Activated CD4-positive, alpha-beta T cell treated with anti-CD3 and anti-CD28 coated beads for 36 hours (primary cell): Measurements from ENCODE around the gene SPDYA. TPM values are rescaled to one million over a fixed set of nuclear protein-coding genes. Genes with fewer than 3 reads are reported as not detected.

ENCODE experiments used
- ATAC-seq: fragments of 200-7000 bp; cut with Tn5 transposase; one replicate; pipeline ENCODE4 v1.10.0; 2021; ENCODE audit warnings: mild to moderate bottlenecking, moderate library complexity
- CTCF ChIA-PET: fragments of 350-600 bp; sonication (Branson Sonifier 250); formaldehyde crosslinking; loops from one replicate; lab custom pipeline; 2021; ENCODE audit warnings: antibody characterized with exemption; lab: Charles Lee
- POLR2A ChIA-PET: fragments of 350-600 bp; sonication (Branson Sonifier 250); formaldehyde crosslinking; loops from one replicate; lab custom pipeline; 2021; ENCODE audit warnings: antibody characterized with exemption, inconsistent platforms; lab: Charles Lee
- DNase-seq: peaks from one replicate; pipeline ENCODE4 v3.0.0-alpha.2; 2020
- H3K27ac Mint-ChIP-seq: one replicate; pipeline ENCODE4 v1.8.0; 2021; ENCODE audit warnings: mixed read lengths
- H3K27me3 Mint-ChIP-seq: one replicate; pipeline ENCODE4 v1.8.0; 2021; ENCODE audit warnings: mixed read lengths
- H3K36me3 Mint-ChIP-seq: one replicate; pipeline ENCODE4 v1.8.0; 2021; ENCODE audit warnings: low read depth, mixed read lengths
- H3K4me1 Mint-ChIP-seq: one replicate; pipeline ENCODE4 v1.8.0; 2021; ENCODE audit warnings: mixed read lengths
- H3K4me3 Mint-ChIP-seq: one replicate; pipeline ENCODE4 v1.8.0; 2021; ENCODE audit warnings: mild to moderate bottlenecking, moderate library complexity, mixed read lengths
- H3K9me3 Mint-ChIP-seq: one replicate; pipeline ENCODE4 v1.8.0; 2021; ENCODE audit warnings: low read depth, mixed read lengths
- intact Hi-C, 2 experiments: fragments of 100-400 bp; cut with DNase I in 1 of 2; cut with micrococcal nuclease in 1 of 2; formaldehyde crosslinking; loops; one replicate each; pipeline versions ENCODE4 v1.14.2 to v1.15.1; 2022 to 2024; cut with DNase I, micrococcal nuclease
- total RNA-seq, 2 experiments: library from RNA; stranded (reverse); gene quantifications; one replicate each; pipeline ENCODE4 v1.2.3, GENCODE V29; 2021

Gene SPDYA
- total RNA-seq: 1 to 10 TPM in 1 of 2 experiments, under 1 TPM in 1; 0.93 to 1.2 TPM

- ATAC-seq: peak; percentile 95
Measured at GRCh38 chr2:28810384-28811285, at the start of gene SPDYA. SPDYA (plus strand) TSS chr2:28810834; CDS start chr2:28816015, 5,181 bp downstream.

GRCh38 chr2:28761420-28761819 is 49.2 kb upstream of the SPDYA start:
- peak; percentile 59 for ATAC-seq
- Mint-ChIP-seq H3K27ac (peak overlapping the region; percentile 58), H3K4me3 (no peak overlapping the region), H3K27me3 (no peaks in the 10 kb centered on the region), H3K4me1 (peaks cover 78% of the 10 kb centered on the region), H3K9me3 (no peaks in the 10 kb centered on the region), H3K36me3 (peaks cover 28% of the 10 kb centered on the region)
- no peak for DNase-seq
- intact Hi-C loops: no loop called here
- ChIA-PET POLR2A (interaction anchor here (0.7 to 1.4 kb wide), 3 partner anchors 9 to 167 kb away, joined by 4 to 5 read pairs (median 5); partner anchors contain the start of gene PPP1CB), CTCF (interaction anchor here (0.9 to 2.0 kb wide), 3 partner anchors 10 to 167 kb away, joined by 3 to 13 read pairs (median 11); partner anchors contain the start of gene PPP1CB)

More at GRCh38 chr2:28810384-28811285, at the start of gene SPDYA:
- no peak within 1 kb of the TSS for H3K27ac Mint-ChIP-seq
- H3K4me3 Mint-ChIP-seq: peak within 1 kb of the TSS; percentile 59
- H3K9me3 Mint-ChIP-seq: no peaks in the 10 kb centered on the region
- ChIA-PET CTCF (interaction anchor here (0.5 to 2.4 kb wide), 5 partner anchors 10 to 1087 kb away, joined by 3 to 8 read pairs (median 4); no protein-coding TSS in a partner anchor), POLR2A (interaction anchor here (0.6 kb wide), 1 partner anchor 263 kb away, joined by 6 read pairs; no protein-coding TSS in a partner anchor)
- intact Hi-C loops: loop anchor here (1.0 to 5.0 kb wide), 8 partner anchors 59 to 307 kb away; partner anchors contain the start of genes PPP1CB (in 2 of the 2), TRMT61B (in 2 of the 2), CLIP4 (in 1 of the 2) and WDR43 (in 1 of the 2)
- peaks cover 14% of the 10 kb centered on the region for H3K4me1 Mint-ChIP-seq
- H3K27me3 Mint-ChIP-seq: no peaks in the 10 kb centered on the region
- DNase-seq: peak; percentile 90
- peaks cover 2% of the 10 kb centered on the region for H3K36me3 Mint-ChIP-seq

DNA sequence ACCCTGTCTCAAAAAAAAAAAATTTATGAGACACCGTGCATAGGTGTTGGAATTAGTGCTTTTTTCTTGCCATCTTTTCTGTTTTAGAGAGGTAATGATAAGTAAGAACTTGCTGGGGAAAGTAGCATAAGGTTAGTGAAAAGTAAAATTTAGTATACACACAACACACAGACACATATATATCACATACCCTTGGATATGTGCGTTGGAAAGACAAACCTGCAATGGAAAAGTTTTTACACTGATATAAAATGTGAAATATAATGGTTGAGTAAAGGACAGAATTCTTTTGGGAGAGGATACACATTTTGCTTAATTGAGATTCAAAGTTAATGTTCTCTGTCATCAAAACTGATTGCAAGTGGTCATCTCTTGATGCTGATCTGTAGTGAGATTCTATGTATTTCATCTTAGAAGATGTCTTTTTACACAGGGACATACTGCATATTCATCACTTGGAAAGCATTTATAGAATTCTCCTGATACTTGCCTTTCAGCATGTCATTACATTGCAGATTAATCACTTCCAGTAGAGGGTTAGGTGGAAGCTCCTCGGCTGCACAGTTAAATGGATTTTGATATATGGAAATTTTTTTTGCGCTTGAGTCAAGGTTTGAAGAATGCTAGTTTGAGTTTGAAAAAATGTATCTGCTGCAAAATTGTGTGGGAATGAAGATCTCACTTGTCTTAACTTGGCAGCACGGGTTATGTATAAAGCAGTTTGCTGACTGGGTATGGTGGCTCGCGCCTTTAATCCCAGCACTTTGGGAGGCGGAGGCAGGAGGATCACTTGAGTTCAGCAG is 45.5 kb upstream of the SPDYA start:
- peaks cover 24% of the 10 kb centered on the region for H3K36me3 Mint-ChIP-seq
- H3K9me3 Mint-ChIP-seq: no peaks in the 10 kb centered on the region
- ATAC-seq: no peak
- CTCF ChIA-PET: interaction anchor here (1.0 to 1.4 kb wide), 4 partner anchors 7 to 199 kb away, joined by 3 read pairs; no protein-coding TSS in a partner anchor
- peaks cover 82% of the 10 kb centered on the region for H3K4me1 Mint-ChIP-seq
- intact Hi-C loops: no loop called here
- POLR2A ChIA-PET: no interaction called here
- no peaks in the 10 kb centered on the region for H3K27me3 Mint-ChIP-seq
- H3K27ac Mint-ChIP-seq: no peak overlapping the region
- no peak overlapping the region for H3K4me3 Mint-ChIP-seq
- DNase-seq: no peak

DNA sequence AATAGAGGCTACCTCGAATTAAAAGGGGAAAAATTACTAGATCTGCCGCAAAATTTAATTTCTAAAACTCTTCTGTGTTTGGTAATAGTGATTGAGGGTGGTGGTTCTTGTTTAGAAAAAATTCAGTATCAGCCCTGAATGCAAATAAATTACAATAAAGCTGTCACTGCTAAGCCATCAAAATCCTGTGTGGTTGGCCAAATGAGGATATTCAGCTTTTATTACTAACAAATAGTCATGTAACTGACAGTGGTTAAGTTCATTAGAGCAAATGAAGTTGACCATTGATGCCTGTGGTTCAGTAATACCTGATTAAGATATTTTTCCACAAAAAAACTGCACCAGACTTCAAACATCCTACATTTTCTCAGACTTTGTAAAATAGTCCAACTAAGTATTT is 44.6 kb upstream of the SPDYA start:
- Mint-ChIP-seq H3K9me3 (no peaks in the 10 kb centered on the region), H3K27ac (no peak overlapping the region), H3K4me3 (no peak overlapping the region), H3K27me3 (no peaks in the 10 kb centered on the region), H3K36me3 (peaks cover 28% of the 10 kb centered on the region), H3K4me1 (peaks cover 84% of the 10 kb centered on the region)
- CTCF ChIA-PET: interaction anchor here (1.0 to 1.4 kb wide), 3 partner anchors 8 to 199 kb away, joined by 3 read pairs; no protein-coding TSS in a partner anchor
- DNase-seq (no peak), ATAC-seq (no peak)
- POLR2A ChIA-PET: no interaction called here
- intact Hi-C loops: no loop called here

GRCh38 chr2:28767337-28767736 is 43.3 kb upstream of the SPDYA start:
- ATAC-seq (no peak), DNase-seq (no peak)
- peaks cover 85% of the 10 kb centered on the region for H3K4me1 Mint-ChIP-seq
- H3K36me3 Mint-ChIP-seq: peaks cover 26% of the 10 kb centered on the region
- ChIA-PET CTCF (interaction anchor here (0.8 kb wide), 1 partner anchor 172 kb away, joined by 3 read pairs; no protein-coding TSS in a partner anchor), POLR2A (no interaction called here)
- H3K9me3 Mint-ChIP-seq: no peaks in the 10 kb centered on the region
- no peak overlapping the region for H3K27ac Mint-ChIP-seq
- H3K27me3 Mint-ChIP-seq: no peaks in the 10 kb centered on the region
- H3K4me3 Mint-ChIP-seq: no peak overlapping the region
- intact Hi-C loops: no loop called here

GRCh38 chr2:28768422-28768821 is 42.2 kb upstream of the SPDYA start:
- H3K36me3 Mint-ChIP-seq: peaks cover 19% of the 10 kb centered on the region
- intact Hi-C loops: no loop called here
- peak overlapping the region; percentile 30 for H3K27ac Mint-ChIP-seq
- H3K4me1 Mint-ChIP-seq: peaks cover 80% of the 10 kb centered on the region
- DNase-seq: no peak
- ATAC-seq: no peak
- no peaks in the 10 kb centered on the region for H3K9me3 Mint-ChIP-seq
- ChIA-PET POLR2A (interaction anchor here (0.7 kb wide), 1 partner anchor 136 kb away, joined by 7 read pairs; no protein-coding TSS in a partner anchor), CTCF (interaction anchor here (0.6 to 3.3 kb wide), 4 partner anchors 21 to 345 kb away, joined by 3 to 11 read pairs (median 4); no protein-coding TSS in a partner anchor)
- H3K27me3 Mint-ChIP-seq: no peaks in the 10 kb centered on the region
- no peak overlapping the region for H3K4me3 Mint-ChIP-seq

DNA sequence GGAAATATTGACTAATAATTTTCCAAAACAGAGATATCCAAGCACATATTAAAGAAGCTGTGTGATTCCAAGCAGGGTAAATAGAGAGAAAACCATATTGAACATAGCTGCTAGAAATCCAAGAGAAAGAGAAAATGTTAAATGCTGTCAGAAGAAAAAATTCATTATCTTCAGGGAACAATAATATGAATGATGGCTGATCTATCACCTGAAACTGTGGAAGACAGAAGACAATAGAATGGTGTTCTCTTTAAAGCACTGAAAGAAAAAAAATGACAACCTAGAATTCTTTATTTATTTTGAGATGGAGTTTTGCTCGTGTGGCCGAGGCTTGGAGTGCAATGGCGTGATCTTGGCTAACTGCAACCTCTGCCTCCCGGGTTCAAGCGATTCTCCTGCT is 41.7 kb upstream of the SPDYA start:
- intact Hi-C loops: no loop called here
- H3K27ac Mint-ChIP-seq: peak overlapping the region; percentile 30
- CTCF ChIA-PET: interaction anchor here (0.7 to 3.3 kb wide), 5 partner anchors 17 to 699 kb away, joined by 3 to 11 read pairs (median 4); partner anchors contain the start of gene PPP1CB
- no peak overlapping the region for H3K4me3 Mint-ChIP-seq
- no peaks in the 10 kb centered on the region for H3K27me3 Mint-ChIP-seq
- no peak for ATAC-seq
- peaks cover 19% of the 10 kb centered on the region for H3K36me3 Mint-ChIP-seq
- POLR2A ChIA-PET: interaction anchor here (0.7 kb wide), 1 partner anchor 137 kb away, joined by 7 read pairs; no protein-coding TSS in a partner anchor
- H3K9me3 Mint-ChIP-seq: no peaks in the 10 kb centered on the region
- peaks cover 80% of the 10 kb centered on the region for H3K4me1 Mint-ChIP-seq
- DNase-seq: no peak

- ChIA-PET POLR2A (no interaction called here), CTCF (no interaction called here)
- Mint-ChIP-seq H3K36me3 (peaks cover 22% of the 10 kb centered on the region), H3K4me3 (no peak overlapping the region), H3K27me3 (no peaks in the 10 kb centered on the region), H3K4me1 (peaks cover 64% of the 10 kb centered on the region), H3K9me3 (no peaks in the 10 kb centered on the region), H3K27ac (no peak overlapping the region)
- ATAC-seq: no peak
- no peak for DNase-seq
- intact Hi-C loops: no loop called here
Measured at GRCh38 chr2:28772351-28772750, 38.3 kb upstream of the SPDYA start.

- Mint-ChIP-seq H3K36me3 (peaks cover 22% of the 10 kb centered on the region), H3K27me3 (no peaks in the 10 kb centered on the region), H3K4me1 (peaks cover 42% of the 10 kb centered on the region), H3K9me3 (no peaks in the 10 kb centered on the region), H3K27ac (peak overlapping the region; percentile 63), H3K4me3 (no peak overlapping the region)
- intact Hi-C loops: no loop called here
- ChIA-PET POLR2A (no interaction called here), CTCF (no interaction called here)
- DNase-seq: no peak
- peak; percentile 53 for ATAC-seq
Measured at GRCh38 chr2:28776471-28776870, 34.2 kb upstream of the SPDYA start.

GRCh38 chr2:28778392-28778791 is 32.2 kb upstream of the SPDYA start:
- Mint-ChIP-seq H3K4me3 (no peak overlapping the region), H3K9me3 (no peaks in the 10 kb centered on the region), H3K27ac (peak overlapping the region; percentile 55), H3K27me3 (no peaks in the 10 kb centered on the region), H3K4me1 (peaks cover 28% of the 10 kb centered on the region), H3K36me3 (peaks cover 33% of the 10 kb centered on the region)
- CTCF ChIA-PET: interaction anchor here (1.2 to 1.9 kb wide), 3 partner anchors 23 to 184 kb away, joined by 3 to 7 read pairs (median 6); no protein-coding TSS in a partner anchor
- intact Hi-C loops: no loop called here
- ATAC-seq: no peak
- DNase-seq: no peak
- POLR2A ChIA-PET: no interaction called here
